GM21576 (cell line): ENCODE data around the gene DLL1.

Source experiments
- ATAC-seq: cut with Tn5 transposase; IDR thresholded peaks from one replicate; pipeline ENCODE4 v1.9.1; 2021; ENCODE audit warnings: mild to moderate bottlenecking, moderate library complexity; ENCODE audit not compliant: unreplicated experiment

The DLL1 gene

DNA sequence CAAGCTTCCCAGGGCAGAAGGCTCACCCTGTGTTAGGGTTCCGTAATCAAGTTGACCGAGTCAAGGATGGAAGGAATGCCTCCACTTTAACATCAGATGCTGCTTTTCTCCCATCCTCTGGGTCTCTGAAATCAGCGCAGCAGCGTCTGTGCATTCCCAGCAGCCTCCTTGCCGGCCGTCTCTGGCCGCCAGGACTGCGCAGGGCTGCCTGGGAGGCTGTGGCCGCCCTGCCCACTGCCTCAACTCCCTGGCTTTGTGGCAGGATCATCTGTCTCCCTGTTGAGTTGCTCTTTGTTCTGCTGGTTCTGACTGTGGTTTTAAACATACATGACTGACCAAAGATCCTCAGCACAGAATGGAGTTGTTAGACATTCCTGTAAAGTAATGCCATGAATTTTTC, 56.5 kb downstream of the DLL1 start:
- ATAC-seq = no peak

- no peak for ATAC-seq
Observed at GRCh38 chr6:170233286-170234205, 57.3 kb downstream of the DLL1 start.
